ENCODE results near the gene WDR44. TPM values are rescaled to one million over a fixed set of nuclear protein-coding genes. Genes with fewer than 3 reads are reported as not detected.

Gene WDR44
- total and polyA plus RNA-seq, 2 donors (not counting 1 experiment from before 2014, with no cell fraction given), result 4.1 to 24.4 TPM

DNA sequence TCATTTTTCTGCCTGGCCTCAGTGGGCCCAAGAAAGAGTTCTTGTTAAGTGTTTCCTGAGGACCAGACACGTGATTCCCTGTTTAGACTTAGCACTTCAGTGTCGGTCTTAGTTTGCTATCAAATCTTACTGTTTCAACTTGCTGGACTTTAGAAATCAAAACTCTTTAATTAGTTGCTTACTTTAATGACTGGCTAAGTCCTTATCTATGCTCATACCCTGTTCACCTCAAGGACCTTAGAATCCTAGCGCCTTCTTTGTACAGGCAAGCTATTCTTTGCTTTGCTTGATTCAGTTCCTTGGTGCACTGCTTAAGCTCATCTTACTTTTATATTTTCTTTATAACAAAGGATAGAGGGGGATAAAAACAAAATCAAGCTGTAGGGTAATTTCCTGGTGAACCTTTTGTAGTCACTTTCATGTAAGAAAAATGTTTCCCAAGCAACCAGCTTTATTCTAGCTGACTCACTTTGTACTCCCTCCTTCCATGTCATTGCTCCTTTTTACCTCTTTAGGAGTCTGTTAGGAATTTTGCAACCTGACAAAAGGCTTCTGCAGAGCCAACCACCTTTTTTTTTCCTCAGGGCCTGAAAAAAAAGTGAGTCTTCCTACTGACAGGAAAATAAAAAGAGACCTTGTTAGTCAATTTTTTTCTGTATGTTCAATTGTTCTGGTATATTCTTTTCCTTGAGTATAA is 14.7 kb downstream of the WDR44 start:
- peaks cover 37% of the 10 kb centered on the region for H3K4me1 Mint-ChIP-seq

DNA sequence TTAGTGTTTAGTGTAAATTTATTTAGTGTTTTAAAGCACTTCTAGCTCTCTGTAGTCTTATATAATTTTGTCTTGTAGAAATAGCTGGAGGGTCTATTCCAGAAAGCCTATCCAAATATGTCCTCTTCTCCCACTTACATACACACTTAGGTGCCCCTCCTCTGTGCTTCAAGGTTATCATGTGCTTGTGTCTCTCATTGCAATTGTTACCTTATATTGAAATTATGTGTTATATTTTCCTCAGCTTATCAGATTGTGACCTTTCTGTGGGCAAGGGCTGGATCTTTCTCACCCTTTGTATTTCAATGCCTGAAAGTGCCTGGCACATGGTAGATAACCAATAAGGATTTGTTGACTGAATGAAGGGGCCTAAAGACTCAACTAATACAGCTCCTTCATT is 18.4 kb downstream of the WDR44 start:
- no peak overlapping the region for H3K4me3 Mint-ChIP-seq
- Histone ChIP-seq H3K79me2 (ENCODE audit: control insufficient read depth, insufficient read depth, low read length) (peaks cover 33% of the 10 kb centered on the region), H3K4me3 (ENCODE audit: control extremely low read depth in 1 of 5, extremely low read depth in 1 of 5, insufficient read depth in 1 of 5, low read depth in 2 of 5, low read length in 4 of 5) (no peak overlapping the region), H3K27ac (ENCODE audit: low read length in 2 of 2) (no peak overlapping the region), H3K4me1 (ENCODE audit: control insufficient read depth in 2 of 2, insufficient read depth in 2 of 2, low read length in 2 of 2) (no peaks in the 10 kb centered on the region), H3K27me3 (replicated peaks in 1 of 4; ENCODE audit: control extremely low read depth in 1 of 4, control insufficient read depth in 3 of 4, insufficient read depth in 4 of 4, low read length in 3 of 4) (no peaks in the 10 kb centered on the region), H4K20me1 (ENCODE audit: control insufficient read depth, insufficient read depth, low read length, poor library complexity, severe bottlenecking) (peaks cover 12% of the 10 kb centered on the region), H3K9me3 (ENCODE audit: control extremely low read depth in 1 of 3, control insufficient read depth in 2 of 3, insufficient read depth in 1 of 3, low read length in 2 of 3) (no peaks in the 10 kb centered on the region), H3K4me2 (replicated peaks; ENCODE audit: low read depth, low read length, poor library complexity, severe bottlenecking) (no peak overlapping the region), H2AFZ (ENCODE audit: insufficient read depth, low read depth, low read length, poor library complexity, severe bottlenecking) (no peak overlapping the region), H3K36me3 (replicated peaks in 1 of 2; ENCODE audit: control extremely low read depth in 1 of 2, control insufficient read depth in 1 of 2, extremely low read depth in 1 of 2, insufficient read depth in 2 of 2, low read length in 1 of 2) (peaks cover 0 to 1% of the 10 kb centered on the region in 2 experiments), H3K9ac (ENCODE audit: low read length) (no peak overlapping the region)
- POLR2A ChIA-PET, result no interaction called here
- ATAC-seq (ENCODE audit: low read depth) (no peak), DNase-seq (no peak)
- peaks cover 35% of the 10 kb centered on the region for H3K4me1 Mint-ChIP-seq
- H3K9me3 Mint-ChIP-seq (ENCODE audit: insufficient read depth), result no peaks in the 10 kb centered on the region
- intact Hi-C loops (cut with micrococcal nuclease), result no loop called here
- no peak for TF ChIP-seq EZH2 (IDR thresholded peaks at IDR 0.05; ENCODE audit: borderline replicate concordance, insufficient read depth, low read depth, low read length, poor library complexity, severe bottlenecking)
- TF ChIP-seq, protein P1, sequence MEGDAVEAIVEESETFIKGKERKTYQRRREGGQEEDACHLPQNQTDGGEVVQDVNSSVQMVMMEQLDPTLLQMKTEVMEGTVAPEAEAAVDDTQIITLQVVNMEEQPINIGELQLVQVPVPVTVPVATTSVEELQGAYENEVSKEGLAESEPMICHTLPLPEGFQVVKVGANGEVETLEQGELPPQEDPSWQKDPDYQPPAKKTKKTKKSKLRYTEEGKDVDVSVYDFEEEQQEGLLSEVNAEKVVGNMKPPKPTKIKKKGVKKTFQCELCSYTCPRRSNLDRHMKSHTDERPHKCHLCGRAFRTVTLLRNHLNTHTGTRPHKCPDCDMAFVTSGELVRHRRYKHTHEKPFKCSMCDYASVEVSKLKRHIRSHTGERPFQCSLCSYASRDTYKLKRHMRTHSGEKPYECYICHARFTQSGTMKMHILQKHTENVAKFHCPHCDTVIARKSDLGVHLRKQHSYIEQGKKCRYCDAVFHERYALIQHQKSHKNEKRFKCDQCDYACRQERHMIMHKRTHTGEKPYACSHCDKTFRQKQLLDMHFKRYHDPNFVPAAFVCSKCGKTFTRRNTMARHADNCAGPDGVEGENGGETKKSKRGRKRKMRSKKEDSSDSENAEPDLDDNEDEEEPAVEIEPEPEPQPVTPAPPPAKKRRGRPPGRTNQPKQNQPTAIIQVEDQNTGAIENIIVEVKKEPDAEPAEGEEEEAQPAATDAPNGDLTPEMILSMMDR (IDR thresholded peaks at IDR 0.05), result no peak
- no peak overlapping the region for H3K27ac Mint-ChIP-seq
- no peaks in the 10 kb centered on the region for H3K27me3 Mint-ChIP-seq
- CTCF ChIA-PET, result no interaction called here

More for the DNA sequence above, 14.7 kb downstream of the WDR44 start:
- Mint-ChIP-seq H3K9me3 (ENCODE audit: insufficient read depth) (no peaks in the 10 kb centered on the region), H3K27me3 (no peaks in the 10 kb centered on the region), H3K4me3 (no peak overlapping the region), H3K27ac (no peak overlapping the region)
- no peaks in the 10 kb centered on the region for H3K27me3 ChIP-seq (replicated peaks in 1 of 4; ENCODE audit: control extremely low read depth in 1 of 4, control insufficient read depth in 3 of 4, insufficient read depth in 4 of 4, low read length in 3 of 4)
- H3K79me2 ChIP-seq (ENCODE audit: control insufficient read depth, insufficient read depth, low read length), result peaks cover 54% of the 10 kb centered on the region
- H3K9ac ChIP-seq (ENCODE audit: low read length), result no peak overlapping the region
- intact Hi-C loops (cut with micrococcal nuclease), result no loop called here
- WGBS (ENCODE audit: insufficient coverage), result no CpG with 5 or more reads among the region's 3 CpGs
- no peak for ATAC-seq (ENCODE audit: low read depth)
- peaks cover 12% of the 10 kb centered on the region for H4K20me1 ChIP-seq (ENCODE audit: control insufficient read depth, insufficient read depth, low read length, poor library complexity, severe bottlenecking)
- no peak overlapping the region for H3K4me3 ChIP-seq (ENCODE audit: control extremely low read depth in 1 of 5, extremely low read depth in 1 of 5, insufficient read depth in 1 of 5, low read depth in 2 of 5, low read length in 4 of 5)
- peaks cover 0 to 1% of the 10 kb centered on the region in 2 donors for H3K4me1 ChIP-seq (ENCODE audit: control insufficient read depth in 2 of 2, insufficient read depth in 2 of 2, low read length in 2 of 2)
- ChIA-PET POLR2A (no interaction called here), CTCF (no interaction called here)
- TF ChIP-seq, protein P1 (IDR thresholded peaks at IDR 0.05), result no peak
- no peak for TF ChIP-seq EZH2 (IDR thresholded peaks at IDR 0.05; ENCODE audit: borderline replicate concordance, insufficient read depth, low read depth, low read length, poor library complexity, severe bottlenecking)
- H3K27ac ChIP-seq (ENCODE audit: low read length in 2 of 2), result no peak overlapping the region
- H3K9me3 ChIP-seq (ENCODE audit: control extremely low read depth in 1 of 3, control insufficient read depth in 2 of 3, insufficient read depth in 1 of 3, low read length in 2 of 3), result no peaks in the 10 kb centered on the region
- H3K36me3 ChIP-seq (replicated peaks in 1 of 2; ENCODE audit: control extremely low read depth in 1 of 2, control insufficient read depth in 1 of 2, extremely low read depth in 1 of 2, insufficient read depth in 2 of 2, low read length in 1 of 2), result no peaks in the 10 kb centered on the region
- no peak overlapping the region for H3K4me2 ChIP-seq (replicated peaks; ENCODE audit: low read depth, low read length, poor library complexity, severe bottlenecking)
- H2AFZ ChIP-seq (ENCODE audit: insufficient read depth, low read depth, low read length, poor library complexity, severe bottlenecking), result no peak overlapping the region
- no peak for DNase-seq
